Measurements from ENCODE around the gene JAZF1.

- no peak for TF ChIP-seq CTCF (IDR thresholded peaks at IDR 0.05; ENCODE audit: poor library complexity)
- no peak for TF ChIP-seq EZH2phosphoT487 (IDR thresholded peaks at IDR 0.05; ENCODE audit: low read depth, severe bottlenecking, unreplicated experiment)
Observed at GRCh38 chr7:28192786-28193585, 12.4 kb upstream of the JAZF1 start.

All from hepatocyte (in vitro differentiated cells).